PFSK-1 (cell line): ENCODE results near the gene VAPA.

Source experiments
- FOXP2 ChIP-seq: optimal IDR thresholded peaks from 2 replicates; pipeline ENCODE3; 2011; ENCODE audit warnings: borderline replicate concordance, control low read depth, inconsistent platforms; ENCODE audit not compliant: insufficient read depth; ENCODE audit errors: extremely low read length, extremely low read depth
- POLR2AphosphoS5 ChIP-seq: IDR thresholded peaks from 2 replicates; pipeline ENCODE4 v1.6.1; 2012; ENCODE audit warnings: low read depth, mild to moderate bottlenecking, control low read depth, low read length, moderate library complexity
- REST ChIP-seq, 2 experiments: IDR thresholded peaks; 2 replicates each; pipeline versions ENCODE4 v1.6.1 to v1.8.0; 2011 to 2012; ENCODE audit warnings: low read depth in 2 of 2, low read length in 2 of 2, control low read depth in 1 of 2, inconsistent platforms in 1 of 2, mild to moderate bottlenecking in 1 of 2, moderate library complexity in 1 of 2; ENCODE audit not compliant: insufficient read depth in 1 of 2
- SIN3A ChIP-seq: IDR thresholded peaks from 2 replicates; pipeline ENCODE4 v1.6.1; 2012; ENCODE audit warnings: mild to moderate bottlenecking, low read length, moderate library complexity, borderline replicate concordance; ENCODE audit not compliant: insufficient read depth
- TAF1 ChIP-seq: IDR thresholded peaks from 2 replicates; pipeline ENCODE4 v1.6.1; 2012; ENCODE audit warnings: low read length, control low read depth, borderline replicate concordance; ENCODE audit not compliant: insufficient read depth

Gene VAPA

DNA sequence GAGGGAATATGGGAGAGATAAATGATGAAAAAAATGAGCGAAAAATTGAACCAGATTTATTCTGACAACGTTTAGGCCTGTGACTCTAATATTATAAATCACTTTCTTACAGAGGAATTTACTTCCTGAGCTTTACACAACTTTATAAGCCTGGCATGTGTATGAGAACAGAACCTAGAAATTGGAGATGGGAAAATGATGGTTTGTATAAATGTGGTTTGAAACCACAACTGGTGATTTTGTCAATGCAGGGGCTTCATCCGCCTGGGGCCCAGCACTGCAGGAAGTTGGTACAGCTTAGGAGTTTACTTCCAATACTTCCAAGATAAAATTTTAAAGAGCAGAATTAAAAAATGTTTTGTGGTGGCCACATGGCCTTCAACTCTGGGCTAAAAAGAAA is 82.3 kb downstream of the VAPA start:
- TF ChIP-seq POLR2AphosphoS5 (no peak), TAF1 (no peak), REST (IDR thresholded peaks at IDR 0.05; ENCODE audit: insufficient read depth in 1 of 2, low read depth in 2 of 2, low read length in 2 of 2) (no peak), FOXP2 (no peak)

GRCh38 chr18:9997711-9998110 is 83.9 kb downstream of the VAPA start:
- TF ChIP-seq TAF1 = no peak
- no peak for TF ChIP-seq REST (IDR thresholded peaks at IDR 0.05; ENCODE audit: insufficient read depth in 1 of 2, low read depth in 2 of 2, low read length in 2 of 2)
- no peak for TF ChIP-seq FOXP2
- no peak for TF ChIP-seq POLR2AphosphoS5
- no peak for TF ChIP-seq SIN3A

- TF ChIP-seq REST (IDR thresholded peaks at IDR 0.05; ENCODE audit: insufficient read depth in 1 of 2, low read depth in 2 of 2, low read length in 2 of 2) = no peak
- no peak for TF ChIP-seq FOXP2
- TF ChIP-seq SIN3A = no peak
- TF ChIP-seq POLR2AphosphoS5 = no peak
- TF ChIP-seq TAF1 = no peak
Observed at GRCh38 chr18:9998330-9998729, 84.5 kb downstream of the VAPA start.

DNA sequence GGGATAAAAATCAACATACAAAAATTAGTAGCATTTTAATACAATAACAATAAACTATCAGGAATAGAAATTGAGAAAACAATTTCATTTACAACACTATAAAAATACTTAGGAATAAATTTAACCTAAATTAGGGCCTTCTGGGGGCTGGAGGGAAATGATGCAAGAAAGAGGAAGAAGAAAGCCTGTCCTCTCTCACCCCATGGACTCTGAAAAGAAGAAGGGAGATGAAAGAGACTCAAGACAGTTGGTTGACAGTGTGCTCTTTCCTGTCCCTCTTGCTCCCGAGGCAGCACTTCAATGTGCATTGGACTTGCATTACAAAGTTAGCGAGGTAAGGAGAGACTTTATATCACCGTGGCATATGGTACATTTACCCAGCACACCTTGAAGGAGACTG is 88.5 kb downstream of the VAPA start:
- TF ChIP-seq FOXP2 = no peak
- TF ChIP-seq SIN3A = no peak
- TF ChIP-seq TAF1 = no peak
- TF ChIP-seq REST (IDR thresholded peaks at IDR 0.05; ENCODE audit: insufficient read depth in 1 of 2, low read depth in 2 of 2, low read length in 2 of 2) = no peak
- TF ChIP-seq POLR2AphosphoS5 = no peak

DNA sequence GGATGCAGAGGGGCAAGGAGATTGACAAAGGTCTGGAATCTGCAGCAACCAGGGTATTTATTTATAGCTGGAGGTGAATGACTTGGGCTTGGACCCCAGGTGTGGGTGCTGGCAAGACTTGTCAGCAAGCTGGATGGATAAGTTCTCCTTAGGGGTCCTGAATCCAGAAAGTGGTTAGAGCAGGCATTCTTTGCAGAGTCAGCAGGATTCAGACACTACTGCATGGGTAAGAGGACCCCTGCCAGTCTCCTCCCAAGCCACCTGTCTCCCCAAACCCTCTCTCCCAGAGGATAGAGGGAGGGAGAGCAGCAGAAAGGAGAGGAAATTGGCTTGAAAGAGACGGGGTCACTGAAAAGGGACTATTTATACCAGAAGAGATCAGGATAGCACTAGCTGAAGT is 89.5 kb downstream of the VAPA start:
- TF ChIP-seq FOXP2 (no peak), REST (IDR thresholded peaks at IDR 0.05; ENCODE audit: insufficient read depth in 1 of 2, low read depth in 2 of 2, low read length in 2 of 2) (no peak), TAF1 (no peak), POLR2AphosphoS5 (no peak), SIN3A (no peak)
